PC-3 (cell line): ENCODE results near the gene PAX7.

Experiments
- CTCF ChIP-seq: fragments of 300-600 bp; sonication (generic); conservative IDR thresholded peaks from 2 replicates; pipeline ENCODE4 v1.5.1; 2017; ENCODE audit warnings: antibody characterized with exemption, low read depth, mild to moderate bottlenecking, low read length
- EZH2 ChIP-seq: fragments of 300-600 bp; sonication (generic); IDR thresholded peaks from one replicate; pipeline ENCODE4 v1.6.1; 2017; ENCODE audit warnings: antibody characterized with exemption, mild to moderate bottlenecking, low read length; ENCODE audit not compliant: unreplicated experiment

- TF ChIP-seq CTCF (no peak), EZH2 (no peak)
These were observed 104.8 kb downstream of the PAX7 start for GRCh38 chr1:18735224-18735997.
